Activated CD8-positive, alpha-beta T cell treated with anti-CD3 and anti-CD28 coated beads for 36 hours (primary cell): ENCODE data around the gene HAAO. TPM values are rescaled to one million over a fixed set of nuclear protein-coding genes. Genes with fewer than 3 reads are reported as not detected.

Experiments
- ATAC-seq: fragments of 200-7000 bp; cut with Tn5 transposase; one replicate; pipeline ENCODE4 v1.10.0; 2021; ENCODE audit warnings: mild to moderate bottlenecking, moderate library complexity
- CTCF ChIA-PET: fragments of 350-600 bp; sonication (Branson Sonifier 250); formaldehyde crosslinking; loops from one replicate; lab custom pipeline; 2021; ENCODE audit warnings: antibody characterized with exemption; lab: Charles Lee
- POLR2A ChIA-PET: fragments of 350-600 bp; sonication (Branson Sonifier 250); formaldehyde crosslinking; loops from one replicate; lab custom pipeline; 2021; ENCODE audit warnings: antibody characterized with exemption; lab: Charles Lee
- DNase-seq: peaks from one replicate; pipeline ENCODE4 v3.0.0-alpha.2; 2020
- H3K27ac Mint-ChIP-seq: one replicate; pipeline ENCODE4 v1.8.0; 2021; ENCODE audit warnings: mild to moderate bottlenecking, mixed read lengths
- H3K27me3 Mint-ChIP-seq: one replicate; pipeline ENCODE4 v1.8.0; 2021; ENCODE audit warnings: mixed read lengths
- H3K36me3 Mint-ChIP-seq: one replicate; pipeline ENCODE4 v1.8.0; 2021; ENCODE audit warnings: low read depth, mixed read lengths
- H3K4me1 Mint-ChIP-seq: one replicate; pipeline ENCODE4 v1.8.0; 2021; ENCODE audit warnings: low read depth, mixed read lengths
- H3K4me3 Mint-ChIP-seq: one replicate; pipeline ENCODE4 v1.8.0; 2021; ENCODE audit warnings: mild to moderate bottlenecking, moderate library complexity, mixed read lengths
- H3K9me3 Mint-ChIP-seq: one replicate; pipeline ENCODE4 v1.8.0; 2021; ENCODE audit warnings: mixed read lengths
- CTCF ChIP-seq: fragments of 200-600 bp; IDR thresholded peaks from one replicate; pipeline ENCODE4 v1.8.0; 2022; ENCODE audit warnings: antibody characterized with exemption, mild to moderate bottlenecking
- intact Hi-C: fragments of 100-400 bp; cut with micrococcal nuclease; formaldehyde crosslinking; loops from one replicate; pipeline ENCODE4 v1.10.0; 2022
- total RNA-seq, 2 experiments: library from RNA; stranded (reverse); gene quantifications; one replicate each; pipeline ENCODE4 v1.2.3, GENCODE V29; 2021

The HAAO gene
- total RNA-seq, 2 experiments from 2014 or later, result 0.63 to 1.0 TPM

GRCh38 chr2:42826231-42826630 is 33.8 kb upstream of the HAAO start:
- ATAC-seq (no peak), DNase-seq (no peak)
- Mint-ChIP-seq H3K4me3 (no peak overlapping the region), H3K27ac (no peak overlapping the region), H3K36me3 (no peaks in the 10 kb centered on the region), H3K9me3 (no peaks in the 10 kb centered on the region), H3K4me1 (peaks cover 16% of the 10 kb centered on the region), H3K27me3 (peaks cover 3% of the 10 kb centered on the region)
- CTCF ChIA-PET, result interaction anchor here (1.5 kb wide), 1 partner anchor 12 kb away, joined by 3 read pairs; no protein-coding TSS in a partner anchor
- intact Hi-C loops, result loop anchor here (10.0 kb wide), 1 partner anchor 109 kb away; no protein-coding TSS in a partner anchor
- POLR2A ChIA-PET, result no interaction called here
- TF ChIP-seq CTCF, result no peak

DNA sequence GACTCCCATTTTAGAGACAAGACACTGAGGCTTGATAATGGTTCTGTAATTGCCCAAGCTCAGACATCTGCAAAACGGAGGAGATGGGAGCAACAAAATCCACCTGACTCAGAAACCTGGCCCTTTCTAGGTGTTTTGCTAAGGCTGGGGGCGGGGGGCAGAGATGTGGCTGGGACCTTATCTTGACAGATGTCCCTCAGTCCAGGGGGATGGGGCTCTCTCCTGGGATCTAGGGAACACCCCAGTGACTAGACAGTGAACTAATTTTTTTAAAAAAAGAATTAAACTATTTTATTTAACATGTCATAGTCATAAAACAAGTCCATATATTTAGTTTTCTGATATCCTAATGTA is 32.0 kb upstream of the HAAO start:
- DNase-seq (no peak), ATAC-seq (no peak)
- Mint-ChIP-seq H3K27ac (no peak overlapping the region), H3K4me1 (peaks cover 16% of the 10 kb centered on the region), H3K9me3 (no peaks in the 10 kb centered on the region), H3K27me3 (peaks cover 3% of the 10 kb centered on the region), H3K4me3 (no peak overlapping the region), H3K36me3 (no peaks in the 10 kb centered on the region)
- POLR2A ChIA-PET, result interaction anchor here (2.5 kb wide), 1 partner anchor 13 kb away, joined by 9 read pairs; no protein-coding TSS in a partner anchor
- CTCF ChIA-PET, result interaction anchor here (1.1 to 2.9 kb wide), 4 partner anchors 10 to 780 kb away, joined by 3 to 10 read pairs (median 6); no protein-coding TSS in a partner anchor
- TF ChIP-seq CTCF, result no peak
- intact Hi-C loops, result loop anchor here (10.0 kb wide), 1 partner anchor 110 kb away; no protein-coding TSS in a partner anchor

DNA sequence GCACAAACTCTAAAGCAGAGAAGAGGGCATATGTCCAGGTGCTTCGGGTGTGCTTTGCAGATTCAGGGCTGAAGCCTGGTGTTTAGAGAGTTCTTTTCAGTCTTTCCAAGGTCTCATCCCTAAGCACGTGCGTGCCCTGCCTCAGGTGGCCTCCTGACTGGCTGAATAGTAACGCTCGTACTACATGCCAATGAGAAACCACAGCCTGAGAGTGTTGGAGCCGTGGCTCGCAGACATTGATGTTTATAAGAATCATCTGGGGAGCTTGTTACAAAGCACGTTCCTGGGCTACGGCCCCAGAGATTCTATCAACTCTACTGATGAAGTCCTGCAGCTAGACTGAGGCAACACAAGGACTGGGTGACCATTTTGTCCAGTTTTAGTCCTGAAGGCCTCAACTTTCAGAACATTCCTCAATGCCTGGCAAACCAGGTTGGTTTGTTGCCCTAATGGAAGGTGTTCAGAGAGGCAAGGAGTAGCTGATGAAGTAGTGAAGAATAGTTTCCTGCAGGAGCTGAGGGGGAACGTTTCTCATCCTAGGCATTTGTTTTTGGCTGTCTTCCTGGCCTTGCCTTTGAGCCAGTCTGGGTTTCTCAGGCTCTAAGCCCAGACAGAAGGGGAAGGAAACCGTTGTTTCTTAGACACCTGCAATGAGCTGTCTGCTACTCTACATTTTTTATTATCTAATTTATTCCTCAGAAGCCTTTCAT is 31.5 kb upstream of the HAAO start:
- DNase-seq (no peak), ATAC-seq (no peak)
- Mint-ChIP-seq H3K4me1 (peaks cover 14% of the 10 kb centered on the region), H3K27me3 (peaks cover 3% of the 10 kb centered on the region), H3K27ac (no peak overlapping the region), H3K4me3 (no peak overlapping the region), H3K9me3 (no peaks in the 10 kb centered on the region), H3K36me3 (no peaks in the 10 kb centered on the region)
- ChIA-PET CTCF (interaction anchor here (1.1 to 2.9 kb wide), 4 partner anchors 9 to 781 kb away, joined by 3 to 10 read pairs (median 6); no protein-coding TSS in a partner anchor), POLR2A (interaction anchor here (2.5 kb wide), 1 partner anchor 13 kb away, joined by 9 read pairs; no protein-coding TSS in a partner anchor)
- no peak for TF ChIP-seq CTCF
- intact Hi-C loops, result loop anchor here (10.0 kb wide), 1 partner anchor 111 kb away; no protein-coding TSS in a partner anchor

- H3K9me3 Mint-ChIP-seq, result peaks cover under 1% of the 10 kb centered on the region
- no peak for DNase-seq
- POLR2A ChIA-PET, result interaction anchor here (2.4 kb wide), 1 partner anchor 9 kb away, joined by 14 read pairs; no protein-coding TSS in a partner anchor
- intact Hi-C loops, result no loop called here
- CTCF ChIA-PET, result interaction anchor here (1.0 to 3.3 kb wide), 2 partner anchors 9 to 10 kb away, joined by 6 to 26 read pairs; no protein-coding TSS in a partner anchor
- no peaks in the 10 kb centered on the region for H3K36me3 Mint-ChIP-seq
- no peaks in the 10 kb centered on the region for H3K4me1 Mint-ChIP-seq
- no peak overlapping the region for H3K27ac Mint-ChIP-seq
- H3K27me3 Mint-ChIP-seq, result no peaks in the 10 kb centered on the region
- no peak for TF ChIP-seq CTCF
- no peak overlapping the region for H3K4me3 Mint-ChIP-seq
- ATAC-seq, result no peak
These were observed 26.8 kb upstream of the HAAO start for GRCh38 chr2:42819160-42819559.

- no peaks in the 10 kb centered on the region for H3K27me3 Mint-ChIP-seq
These were observed 23.3 kb upstream of the HAAO start for GRCh38 chr2:42815726-42816125.

More at GRCh38 chr2:42815726-42816125, 23.3 kb upstream of the HAAO start:
- intact Hi-C loops, result no loop called here
- ChIA-PET CTCF (interaction anchor here (1.1 to 1.5 kb wide), 4 partner anchors 12 to 413 kb away, joined by 3 to 7 read pairs (median 4); no protein-coding TSS in a partner anchor), POLR2A (no interaction called here)
- TF ChIP-seq CTCF, result no peak
- no peak for DNase-seq
- Mint-ChIP-seq H3K4me3 (no peak overlapping the region), H3K4me1 (peaks cover 5% of the 10 kb centered on the region), H3K9me3 (peaks cover 5% of the 10 kb centered on the region), H3K27ac (no peak overlapping the region), H3K36me3 (no peaks in the 10 kb centered on the region)
- ATAC-seq, result no peak
